TTC549 (cell line): Measurements from ENCODE around the gene UBL3.

Experiments
- FAIRE-seq: peaks from 2 replicates; lab custom pipeline; 2012; peaks lifted over from hg19 to GRCh38; lab: Jason Lieb, UNC

The UBL3 gene

DNA sequence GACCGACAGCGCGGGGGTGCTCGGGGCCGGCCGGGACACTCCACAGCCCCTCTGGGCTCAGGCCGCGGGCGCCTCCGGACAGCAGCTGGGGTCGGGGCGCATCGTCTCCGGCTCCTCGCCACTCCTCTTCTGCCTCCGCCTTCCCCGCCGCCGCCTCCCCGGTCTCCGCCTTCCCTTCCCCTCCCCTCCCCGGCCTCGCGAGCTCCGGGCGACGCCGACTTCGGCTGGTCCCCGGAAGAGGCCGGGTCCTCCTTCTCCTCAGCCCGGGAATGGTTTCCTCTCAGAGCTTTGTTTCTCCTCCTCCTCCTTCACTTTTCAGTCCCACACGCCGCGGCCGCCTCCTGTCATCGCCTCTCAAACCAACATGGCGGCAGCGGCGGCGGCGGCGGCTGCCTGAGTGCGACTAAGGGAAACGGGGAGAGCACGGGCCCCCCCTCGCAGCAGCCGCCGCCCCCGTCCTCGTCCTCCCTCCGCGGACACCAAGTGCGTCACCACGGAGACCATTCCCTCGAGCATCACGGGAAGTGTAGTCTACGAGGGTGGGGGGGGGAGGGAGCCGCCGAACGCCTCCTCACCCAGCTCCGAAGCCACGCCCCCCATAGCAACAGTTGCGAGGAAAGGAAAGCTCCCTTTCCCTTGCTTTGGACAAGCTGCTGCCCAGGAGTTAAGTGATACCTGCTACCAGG lies at the start of gene UBL3:
UBL3 (minus strand) TSS at position 405 of the 686 bp plus-strand sequence. CDS start 1,079 bp downstream, outside the sequence.
- FAIRE-seq = no peak

DNA sequence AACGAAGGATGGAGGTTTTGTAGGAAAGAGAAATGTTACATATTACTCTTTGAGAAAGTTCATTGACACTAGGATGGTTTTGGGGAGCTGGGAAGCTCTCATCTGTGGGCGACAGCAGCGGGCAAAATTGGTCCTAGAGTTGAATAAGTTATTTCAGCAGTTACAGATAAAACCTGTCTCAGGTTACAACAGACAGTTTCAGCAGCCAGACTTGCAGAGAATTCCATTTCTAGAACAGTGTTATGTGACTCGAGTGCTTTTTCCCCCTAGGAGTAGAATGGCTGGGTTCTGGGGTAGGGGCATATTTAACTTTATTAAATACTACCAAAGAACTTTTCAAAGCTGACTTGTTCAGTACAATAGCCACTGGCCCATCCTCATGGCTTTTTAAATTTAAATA lies 46.7 kb upstream of the UBL3 start:
- FAIRE-seq = no peak

- FAIRE-seq = no peak
Measured at GRCh38 chr13:29893438-29893837, 43.0 kb upstream of the UBL3 start.

DNA sequence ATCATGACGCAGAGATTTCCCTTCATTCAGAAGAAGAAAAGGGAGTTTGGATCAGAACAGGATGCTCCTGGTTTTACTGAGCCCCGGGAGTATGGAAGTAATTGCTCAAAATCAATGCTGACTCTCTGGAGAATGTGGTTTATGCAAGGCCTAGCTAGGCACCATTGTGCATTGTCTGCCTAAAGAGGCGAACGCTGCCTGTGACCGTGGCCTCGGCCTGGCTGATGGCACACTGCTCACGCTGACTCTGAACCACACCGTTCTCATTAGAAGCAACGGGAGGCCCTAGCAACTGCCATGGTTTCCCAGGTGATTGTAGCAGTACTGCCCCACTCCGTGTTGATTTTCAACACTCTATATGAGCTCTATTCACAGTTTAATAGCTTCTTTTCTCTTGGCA lies 41.7 kb upstream of the UBL3 start:
- no peak for FAIRE-seq

- FAIRE-seq = no peak
Measured at GRCh38 chr13:29889111-29889510, 38.7 kb upstream of the UBL3 start.

GRCh38 chr13:29888306-29888705 lies 37.9 kb upstream of the UBL3 start:
- no peak for FAIRE-seq

DNA sequence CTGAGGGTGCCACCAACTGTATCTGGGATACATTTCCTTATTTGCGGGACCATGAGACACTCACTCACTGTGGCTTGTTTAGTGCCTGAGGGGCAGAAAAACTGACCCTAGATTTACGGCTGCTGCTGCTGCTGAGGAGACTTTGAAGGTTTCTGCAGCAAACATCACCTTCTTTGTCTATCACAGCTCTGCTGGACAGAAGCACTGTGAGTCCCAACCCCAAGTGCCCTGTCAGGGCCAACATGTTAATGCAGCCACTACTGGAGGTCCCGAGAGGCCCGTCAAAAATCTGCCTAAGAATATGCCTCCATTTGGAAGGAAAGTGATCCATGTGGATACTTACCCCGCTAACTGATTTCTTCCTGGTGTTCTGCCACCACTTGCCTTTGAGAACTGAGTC lies 37.3 kb upstream of the UBL3 start:
- no peak for FAIRE-seq

GRCh38 chr13:29887030-29887557 lies 36.7 kb upstream of the UBL3 start:
- FAIRE-seq = no peak

DNA sequence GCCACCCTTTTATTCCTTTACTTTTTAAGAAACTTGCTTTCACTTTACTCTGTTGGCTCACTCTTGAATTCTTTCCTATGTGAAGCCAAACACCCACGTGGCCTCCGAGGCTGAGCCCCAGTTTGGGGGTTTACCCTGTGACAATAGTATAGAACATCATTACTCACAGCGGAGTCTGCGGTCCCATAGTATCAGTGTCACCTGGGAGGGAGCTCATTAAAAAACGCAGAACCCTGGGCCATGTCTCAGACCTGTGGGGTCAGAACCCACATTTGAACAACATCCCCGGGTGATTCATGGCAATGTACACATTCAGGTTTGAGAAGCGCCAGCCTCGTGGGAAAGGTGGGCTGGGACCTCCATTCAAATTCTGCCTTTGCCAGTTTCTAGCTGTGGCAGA lies 36.0 kb upstream of the UBL3 start:
- no peak for FAIRE-seq

- FAIRE-seq = no peak
Measured at GRCh38 chr13:29885989-29886388, 35.6 kb upstream of the UBL3 start.

- no peak for FAIRE-seq
Measured at GRCh38 chr13:29884671-29885430, 34.4 kb upstream of the UBL3 start.

DNA sequence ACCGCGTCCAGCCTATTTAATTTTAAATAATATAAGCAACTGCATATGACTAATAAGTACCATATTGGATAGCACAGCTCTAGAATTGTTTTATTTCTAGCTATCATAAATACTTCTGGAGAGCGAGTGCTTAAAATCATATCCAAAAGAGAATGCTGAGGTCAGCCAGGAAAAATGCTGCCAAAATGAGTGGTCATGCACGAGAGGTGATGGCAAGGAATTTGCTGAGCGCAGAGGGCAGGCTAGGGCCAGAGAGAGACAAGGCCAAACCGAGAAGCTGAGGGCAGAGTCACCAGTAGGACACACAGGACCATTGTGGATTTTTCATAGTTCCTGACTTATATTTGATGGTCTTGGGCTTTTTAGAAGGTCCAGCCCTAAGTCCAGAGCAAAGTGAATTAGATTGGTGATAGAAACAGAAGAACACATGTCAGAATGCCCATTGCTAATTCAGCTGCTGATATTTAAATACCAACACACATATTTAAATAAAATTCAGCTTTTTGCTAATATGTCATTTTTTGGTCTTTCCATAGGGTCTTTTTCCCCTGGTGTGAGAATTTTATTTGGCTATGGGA lies 33.6 kb upstream of the UBL3 start:
- no peak for FAIRE-seq

DNA sequence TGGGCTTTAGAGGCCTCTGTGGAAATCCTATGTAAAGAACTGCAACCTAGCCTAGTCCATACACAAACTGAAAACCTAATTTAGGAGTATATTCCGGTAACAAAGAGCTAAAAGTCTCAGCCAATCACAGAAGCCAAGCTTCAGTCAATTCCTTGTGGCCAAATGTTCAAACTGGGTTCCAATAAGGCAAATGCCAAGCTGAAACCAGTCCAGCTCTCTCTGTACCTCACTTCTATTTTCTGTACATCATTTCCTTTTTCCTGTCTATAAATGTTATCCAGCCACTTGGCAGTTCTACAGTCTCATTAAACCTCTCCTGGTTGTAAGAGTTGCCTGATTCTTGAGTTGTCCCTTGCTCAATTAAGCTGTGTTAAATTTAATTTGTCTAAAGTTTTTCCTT lies 31.7 kb upstream of the UBL3 start:
- no peak for FAIRE-seq

DNA sequence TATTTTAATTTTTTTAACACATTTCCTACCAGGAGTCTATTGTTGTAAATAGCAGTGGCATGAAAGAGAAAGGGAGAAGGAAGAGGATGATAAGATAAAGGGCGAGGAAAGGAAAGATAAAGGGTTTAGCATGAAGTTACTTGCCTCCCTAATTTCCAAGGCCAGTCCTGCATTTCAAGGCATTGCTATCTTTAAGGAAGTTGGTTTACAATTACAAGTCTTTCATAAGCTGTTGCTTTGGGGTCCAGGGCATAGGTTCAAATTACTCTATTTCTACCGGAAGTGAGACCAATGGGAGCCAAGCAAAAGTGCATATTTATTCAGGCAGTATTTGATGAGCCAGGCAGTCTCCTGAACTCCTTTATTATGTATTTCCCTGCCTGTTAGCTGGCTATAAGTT lies 27.7 kb upstream of the UBL3 start:
- FAIRE-seq = no peak

GRCh38 chr13:29877456-29878078 lies 27.1 kb upstream of the UBL3 start:
- no peak for FAIRE-seq

- FAIRE-seq = no peak
Measured at GRCh38 chr13:29875646-29876045, 25.2 kb upstream of the UBL3 start.

GRCh38 chr13:29868581-29868980 lies 18.2 kb upstream of the UBL3 start:
- no peak for FAIRE-seq

DNA sequence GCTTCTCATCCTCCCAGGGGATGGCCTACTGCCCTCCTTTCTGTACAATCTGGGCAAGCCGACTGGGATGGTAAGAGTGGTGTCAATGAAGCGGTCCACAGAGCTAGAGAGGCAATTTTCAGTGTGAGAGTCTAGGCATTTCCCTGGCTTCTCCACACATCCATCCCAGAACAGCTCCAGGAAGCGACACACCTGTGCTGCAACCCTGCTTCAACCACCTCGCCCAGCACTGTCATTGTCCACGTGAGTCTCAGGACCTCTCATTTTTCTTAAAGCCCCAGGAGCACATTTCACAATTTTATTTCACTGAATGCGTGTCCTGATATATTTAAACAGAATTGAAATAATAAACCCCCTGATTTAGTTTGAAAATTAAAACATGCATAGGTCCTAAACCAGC lies 15.5 kb upstream of the UBL3 start:
- FAIRE-seq = no peak

- no peak for FAIRE-seq
Measured at GRCh38 chr13:29861694-29862110, 11.3 kb upstream of the UBL3 start.

GRCh38 chr13:29859971-29860370 lies 9.6 kb upstream of the UBL3 start:
- no peak for FAIRE-seq

DNA sequence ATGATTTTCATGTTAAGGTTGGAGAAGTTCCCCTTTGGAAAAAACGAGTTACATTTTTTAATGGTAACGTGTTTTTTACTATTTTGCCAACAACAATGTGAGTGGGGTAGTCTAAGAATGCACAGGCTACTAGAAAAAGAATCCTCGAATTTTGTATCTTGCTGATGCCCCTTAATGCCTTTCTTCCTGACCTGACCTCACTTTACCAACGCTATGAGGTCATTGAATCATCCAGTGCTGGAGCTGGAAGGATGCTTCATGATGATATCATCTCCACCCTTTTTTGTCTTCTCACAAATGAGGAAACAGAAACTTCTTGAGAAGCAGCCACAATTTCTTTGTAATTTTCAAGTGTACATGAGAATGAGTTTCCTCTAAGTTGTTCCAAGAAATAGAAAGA lies 8.2 kb upstream of the UBL3 start:
- no peak for FAIRE-seq

GRCh38 chr13:29858231-29858630 lies 7.8 kb upstream of the UBL3 start:
- no peak for FAIRE-seq

DNA sequence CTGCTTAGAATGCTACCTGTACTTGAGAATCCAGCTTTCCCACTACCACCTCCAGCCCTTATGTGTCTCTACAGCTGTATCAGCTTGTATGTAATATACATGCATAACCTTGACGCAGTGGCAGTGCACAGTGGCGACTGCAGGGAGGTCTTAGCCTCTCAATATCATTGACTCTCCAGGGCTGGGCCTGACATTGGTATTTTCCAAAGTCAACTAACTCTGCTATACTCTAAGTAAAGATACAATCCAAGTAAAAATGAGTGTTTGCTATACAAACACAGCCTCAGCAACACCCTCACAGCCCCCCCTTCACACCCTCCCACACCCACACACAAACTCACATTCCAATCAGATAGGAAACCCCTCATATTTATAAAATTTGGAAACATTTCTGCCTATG lies 6.7 kb upstream of the UBL3 start:
- FAIRE-seq = no peak
